Measurements from ENCODE around the gene PSMD2.
A peak's percentile ranks its signal among the peaks of the same experiment; 100 is the strongest.

The PSMD2 gene

GRCh38 chr3:184298759-184299487 lies at the start of gene PSMD2:
Gene PSMD2, plus strand, starts transcription at chr3:184299241. Its CDS starts 26 bp downstream, at chr3:184299267.
- peak within 1 kb of the TSS; percentile 86 for H3K27ac ChIP-seq
- TF ChIP-seq ZFX (IDR thresholded peaks at IDR 0.05): peak; percentile 98
- no peak for TF ChIP-seq CTCF (conservative IDR thresholded peaks at IDR 0.05)

GRCh38 chr3:184249412-184250166 lies 49.5 kb upstream of the PSMD2 start, which contains the start of gene EEF1AKMT4:
Gene EEF1AKMT4, plus strand, starts transcription at chr3:184249672. Its CDS starts 23 bp downstream, at chr3:184249695.
- TF ChIP-seq ZFX (IDR thresholded peaks at IDR 0.05) (peak; percentile 89; the same call in 1 of the 2 replicates), CTCF (conservative IDR thresholded peaks at IDR 0.05) (no peak)

GRCh38 chr3:184250167-184250828 lies 48.7 kb upstream of the PSMD2 start:
- peak overlapping the region; percentile 98 for H3K27ac ChIP-seq
- TF ChIP-seq ZFX (IDR thresholded peaks at IDR 0.05): no peak
- TF ChIP-seq CTCF (conservative IDR thresholded peaks at IDR 0.05): peak; percentile 99

More at GRCh38 chr3:184249412-184250166, 49.5 kb upstream of the PSMD2 start, which contains the start of gene EEF1AKMT4:
- peak within 1 kb of the TSS; percentile 98 for H3K27ac ChIP-seq

GRCh38 chr3:184255291-184256039 lies 43.6 kb upstream of the PSMD2 start:
- no peak overlapping the region for H3K27ac ChIP-seq

GRCh38 chr3:184257083-184257915 lies 41.7 kb upstream of the PSMD2 start:
- H3K27ac ChIP-seq: no peak overlapping the region
- TF ChIP-seq CTCF (conservative IDR thresholded peaks at IDR 0.05) (no peak), ZFX (IDR thresholded peaks at IDR 0.05) (no peak)

More at GRCh38 chr3:184255291-184256039, 43.6 kb upstream of the PSMD2 start:
- TF ChIP-seq ZFX (IDR thresholded peaks at IDR 0.05) (no peak), CTCF (conservative IDR thresholded peaks at IDR 0.05) (no peak)

- no peak overlapping the region for H3K27ac ChIP-seq
- TF ChIP-seq CTCF (conservative IDR thresholded peaks at IDR 0.05) (no peak), ZFX (IDR thresholded peaks at IDR 0.05) (no peak)
Observed at GRCh38 chr3:184258926-184259325, 40.1 kb upstream of the PSMD2 start.

Measured in C4-2B (cell line).